SIG-M5 treated with dmso at 0.1 percent for 504 hours (cell line): ENCODE data around the gene BAZ2A.
"Not testable (repeated sequence)": the region's sequence is repeated elsewhere in the genome, so short reads cannot be mapped to it uniquely, and the experiment has no call there.

Source experiments
- DNase-seq: peaks from one replicate; lab custom pipeline; 2025; ENCODE audit not compliant: unreplicated experiment; lab: John Stamatoyannopoulos, UW

BAZ2A gene

GRCh38 chr12:56630180-56630632, at the start of gene BAZ2A:
Gene BAZ2A (minus strand): TSS chr12:56630326. CDS start chr12:56617530, 12,796 bp downstream.
- peak; percentile 88 for DNase-seq

- DNase-seq: no peak
Observed at GRCh38 chr12:56678852-56679251, 48.7 kb upstream of the BAZ2A start.

- no peak for DNase-seq
Observed at GRCh38 chr12:56677680-56678079, 47.6 kb upstream of the BAZ2A start.

- no peak for DNase-seq
Observed at GRCh38 chr12:56676851-56677580, 46.9 kb upstream of the BAZ2A start.

- no peak for DNase-seq
Observed at GRCh38 chr12:56671608-56672007, 41.5 kb upstream of the BAZ2A start.

- DNase-seq: no peak
Observed at GRCh38 chr12:56670836-56671235, 40.7 kb upstream of the BAZ2A start.

GRCh38 chr12:56668197-56668457, 38.0 kb upstream of the BAZ2A start:
- no peak for DNase-seq

GRCh38 chr12:56661979-56662638, 32.0 kb upstream of the BAZ2A start:
- no peak for DNase-seq

GRCh38 chr12:56661560-56661959, 31.4 kb upstream of the BAZ2A start:
- no peak for DNase-seq

GRCh38 chr12:56658921-56659320, 28.8 kb upstream of the BAZ2A start:
- DNase-seq: peak; percentile 65

GRCh38 chr12:56657416-56658379, 27.6 kb upstream of the BAZ2A start:
- DNase-seq: no peak

GRCh38 chr12:56653781-56654180, 23.7 kb upstream of the BAZ2A start:
- not testable (repeated sequence) for DNase-seq

- not testable (repeated sequence) for DNase-seq
Observed at GRCh38 chr12:56648023-56648422, 17.9 kb upstream of the BAZ2A start.

- peak; percentile 100 for DNase-seq
Observed at GRCh38 chr12:56645717-56646446, 15.8 kb upstream of the BAZ2A start, which contains the start of gene ATP5F1B. Gene ATP5F1B (minus strand): TSS chr12:56645984. CDS start chr12:56645963, 21 bp downstream.

- DNase-seq: no peak
Observed at GRCh38 chr12:56645201-56645716, 15.1 kb upstream of the BAZ2A start.

- DNase-seq: no peak
Observed at GRCh38 chr12:56644654-56645053, 14.5 kb upstream of the BAZ2A start.

GRCh38 chr12:56641219-56641618, 11.1 kb upstream of the BAZ2A start:
- DNase-seq: no peak

GRCh38 chr12:56637621-56638020, 7.5 kb upstream of the BAZ2A start:
- DNase-seq: no peak

- DNase-seq: peak; percentile 99
Observed at GRCh38 chr12:56636675-56637540, 6.8 kb upstream of the BAZ2A start.
